Endothelial cell of umbilical vein (primary cell): ENCODE results near the gene LAMP1. TPM values are rescaled to one million over a fixed set of nuclear protein-coding genes. Genes with fewer than 3 reads are reported as not detected.

Experiments used
- BruUV-seq: library from RNA; stranded (reverse); fragments of 400-500 nt; replicated peaks from 2 replicates; lab custom pipeline; 2021; lab: Mats Ljungman, UMichigan
- CTCF ChIA-PET: fragments of 300-600, 350-600 bp; sonication (Branson Sonifier 250); formaldehyde crosslinking; loops from one replicate; lab custom pipeline; 2021; ENCODE audit warnings: antibody characterized with exemption, inconsistent platforms; lab: Charles Lee
- POLR2A ChIA-PET: fragments of 300-600, 350-600 bp; sonication (Branson Sonifier 250); formaldehyde crosslinking; loops from one replicate; lab custom pipeline; 2021; ENCODE audit warnings: antibody characterized with exemption, inconsistent platforms; lab: Charles Lee
- DNase-seq: peaks from one replicate; pipeline ENCODE4 v3.0.0-alpha.2; 2011; ENCODE audit warnings: low read depth, low spot score
- FAIRE-seq: peaks from 2 replicates; lab custom pipeline; 2011; peaks lifted over from hg19 to GRCh38; lab: Jason Lieb, UNC
- H2AFZ ChIP-seq: 2 replicates; pipeline ENCODE4 v1.6.0; 2012; ENCODE audit warnings: low read depth, low read length, control low read depth, inconsistent platforms
- H3K27ac ChIP-seq: 2 replicates; pipeline ENCODE4 v1.5.1; 2011; ENCODE audit warnings: low read depth, mild to moderate bottlenecking, control low read depth, low read length, moderate library complexity; ENCODE audit not compliant: insufficient read depth
- H3K27me3 ChIP-seq, 2 experiments: 2 replicates each; pipeline versions ENCODE4 v1.6.0 to v1.6.1; 2011; ENCODE audit warnings: low read length in 2 of 2, mixed read lengths in 1 of 2; ENCODE audit not compliant: control insufficient read depth in 2 of 2, insufficient read depth in 2 of 2
- H3K36me3 ChIP-seq, 2 experiments: 2 replicates in 1 of 2; 3 replicates in 1 of 2; pipeline ENCODE4 v1.5.1; 2011; ENCODE audit warnings: low read length in 2 of 2, mild to moderate bottlenecking in 1 of 2, moderate library complexity in 1 of 2; ENCODE audit not compliant: control insufficient read depth in 2 of 2, insufficient read depth in 2 of 2; ENCODE audit errors: extremely low read depth in 1 of 2
- H3K4me1 ChIP-seq: 3 replicates; pipeline ENCODE4 v1.5.1; 2011; ENCODE audit warnings: mild to moderate bottlenecking, low read length; ENCODE audit not compliant: control insufficient read depth, insufficient read depth; ENCODE audit errors: extremely low read depth
- H3K4me2 ChIP-seq: 2 replicates; pipeline ENCODE4 v1.6.1; 2011; ENCODE audit warnings: low read length, control low read depth, mixed read lengths; ENCODE audit not compliant: insufficient read depth
- H3K4me3 ChIP-seq, 3 experiments: fragments of 200-600 bp in 1 of 3; sonication (generic), shearing (Covaris generic) in 1 of 3; replicated peaks in 1 of 3; 2 replicates each; pipeline ENCODE4 v1.5.1; 2011 to 2016; ENCODE audit warnings: control low read depth in 3 of 3, low read length in 3 of 3, mild to moderate bottlenecking in 2 of 3, inconsistent platforms in 1 of 3, low read depth in 1 of 3, moderate library complexity in 1 of 3; ENCODE audit not compliant: insufficient read depth in 1 of 3
- H3K79me2 ChIP-seq: 2 replicates; pipeline ENCODE4 v1.6.0; 2012; ENCODE audit warnings: low read length, inconsistent platforms; ENCODE audit not compliant: control insufficient read depth, insufficient read depth
- H3K9ac ChIP-seq: replicated peaks from 2 replicates; pipeline ENCODE3; 2011; ENCODE audit warnings: low read length, control low read depth; ENCODE audit not compliant: insufficient read depth; ENCODE audit errors: extremely low read depth
- H3K9me1 ChIP-seq: replicated peaks from 3 replicates; pipeline ENCODE4 v1.6.0; 2011; ENCODE audit warnings: mild to moderate bottlenecking, low read length; ENCODE audit not compliant: control insufficient read depth, insufficient read depth; ENCODE audit errors: extremely low read depth
- H3K9me3 ChIP-seq: replicated peaks from 2 replicates; pipeline ENCODE4 v1.5.1; 2012; ENCODE audit warnings: low read length, inconsistent platforms; ENCODE audit not compliant: control insufficient read depth, insufficient read depth
- H4K20me1 ChIP-seq: replicated peaks from 2 replicates; pipeline ENCODE3; 2011; ENCODE audit warnings: mild to moderate bottlenecking, low read length; ENCODE audit not compliant: control insufficient read depth, insufficient read depth; ENCODE audit errors: extremely low read depth
- EZH2 ChIP-seq: IDR thresholded peaks from 2 replicates; pipeline ENCODE4 v1.6.1; 2012; ENCODE audit warnings: borderline replicate concordance, low read depth, mild to moderate bottlenecking, moderate library complexity, low read length, inconsistent platforms; ENCODE audit not compliant: severe bottlenecking
- FOS ChIP-seq: IDR thresholded peaks from 2 replicates; pipeline ENCODE4 v1.6.1; 2011; ENCODE audit warnings: mild to moderate bottlenecking, low read length, moderate library complexity, borderline replicate concordance; ENCODE audit not compliant: insufficient read depth
- GATA2 ChIP-seq: IDR thresholded peaks from 2 replicates; pipeline ENCODE4 v1.7.0; 2011; ENCODE audit warnings: low read depth, mild to moderate bottlenecking, moderate library complexity, mixed read lengths, low read length; ENCODE audit not compliant: insufficient read length, insufficient read depth
- JUN ChIP-seq: IDR thresholded peaks from 2 replicates; pipeline ENCODE4 v1.6.1; 2011; ENCODE audit warnings: borderline replicate concordance, low read depth; ENCODE audit not compliant: insufficient read length, insufficient read depth
- MYC ChIP-seq: IDR thresholded peaks from one replicate; pipeline ENCODE4 v1.6.1; 2011; ENCODE audit warnings: mild to moderate bottlenecking, low read depth, low read length
- POLR2A ChIP-seq: IDR thresholded peaks from 2 replicates; pipeline ENCODE4 v1.6.1; 2012; ENCODE audit warnings: low read depth, mild to moderate bottlenecking, control low read depth, low read length
- POLR2AphosphoS5 ChIP-seq: IDR thresholded peaks from 2 replicates; pipeline ENCODE4 v1.6.1; 2012; ENCODE audit warnings: low read depth, mild to moderate bottlenecking, control low read depth, low read length, moderate library complexity; ENCODE audit not compliant: insufficient read depth
- dilution Hi-C: fragments of 300-500 bp; cut with MboI; formaldehyde crosslinking; loops from one replicate; pipeline ENCODE4 v1.15.0; 2019; ENCODE audit warnings: low sequenced_read_pairs; ENCODE audit not compliant: extremely low pct_ligation_motif_present
- intact Hi-C: fragments of 100-400 bp; cut with micrococcal nuclease; formaldehyde crosslinking; loops from one replicate; pipeline ENCODE4 v1.10.0; 2022
- polyA plus RNA-seq, 4 experiments: library from polyadenylated mRNA; depleted of rRNA in 3 of 4; stranded (reverse) in 3 of 4; unstranded in 1 of 4; fragments of >200 nt; gene quantifications; 2 replicates each; pipeline versions ENCODE4 v1.2.1 to v1.2.3, GENCODE V29; 2011 to 2012; ENCODE audit warnings: missing spikeins in 1 of 4
- total RNA-seq: library from RNA; stranded (reverse); gene quantifications from 2 replicates; pipeline ENCODE4 v1.2.3, GENCODE V29; 2021
- TF ChIP-seq, protein P1 (sequence below), 2 donors: IDR thresholded peaks; 1 replicate in 1 of 2; 2 replicates in 1 of 2; pipeline ENCODE4 v1.5.1; 2011; ENCODE audit warnings: low read length in 2 of 2, mild to moderate bottlenecking in 2 of 2, moderate library complexity in 2 of 2, control low read depth in 1 of 2, inconsistent platforms in 1 of 2, low read depth in 1 of 2; ENCODE audit not compliant: insufficient read depth in 1 of 2; ENCODE audit errors: extremely low read depth in 1 of 2
- TF ChIP-seq, protein P2 (sequence below): IDR thresholded peaks from 2 replicates; pipeline ENCODE4 v1.6.1; 2011; ENCODE audit not compliant: insufficient read depth, insufficient read length

LAMP1 gene
- total and polyA plus RNA-seq, 2 donors (not counting 3 experiments of a cell fraction or from before 2014, with no cell fraction given), result 262 to 285 TPM

DNA sequence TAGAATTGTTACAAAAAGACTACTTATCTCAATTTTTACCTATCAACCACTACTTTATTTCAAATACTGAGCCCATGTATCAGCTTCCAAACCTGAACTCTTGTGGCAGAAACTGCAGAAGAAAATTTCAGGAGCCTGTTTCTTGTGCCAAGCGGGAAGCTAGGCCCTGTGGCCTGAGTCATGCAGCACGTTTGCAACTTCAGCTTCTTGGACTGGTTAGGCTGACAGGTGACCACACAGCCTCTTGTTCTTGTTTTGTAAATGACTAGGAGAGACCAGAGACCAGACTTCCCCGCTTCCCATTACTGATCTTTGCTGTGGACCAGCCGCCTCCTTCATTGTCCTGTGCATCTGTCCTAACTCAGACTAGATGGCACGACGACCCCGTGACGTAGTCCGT, 3.4 kb upstream of the LAMP1 start:
- no peak for FAIRE-seq
- dilution Hi-C loops (no loop called here), intact Hi-C loops (no loop called here)
- Histone ChIP-seq H3K9ac (no peak overlapping the region), H3K9me3 (no peaks in the 10 kb centered on the region), H2AFZ (no peak overlapping the region), H3K4me3 (no peak overlapping the region), H4K20me1 (no peaks in the 10 kb centered on the region), H3K9me1 (no peaks in the 10 kb centered on the region), H3K79me2 (peaks cover 16% of the 10 kb centered on the region), H3K27me3 (peaks cover 15 to 20% of the 10 kb centered on the region in 2 experiments), H3K4me2 (no peak overlapping the region), H3K27ac (no peak overlapping the region), H3K36me3 (no peaks in the 10 kb centered on the region), H3K4me1 (peaks cover 11% of the 10 kb centered on the region)
- TF ChIP-seq POLR2AphosphoS5 (no peak), EZH2 (no peak), FOS (no peak), JUN (no peak), POLR2A (no peak), MYC (no peak), GATA2 (no peak)
- TF ChIP-seq, protein P1, sequence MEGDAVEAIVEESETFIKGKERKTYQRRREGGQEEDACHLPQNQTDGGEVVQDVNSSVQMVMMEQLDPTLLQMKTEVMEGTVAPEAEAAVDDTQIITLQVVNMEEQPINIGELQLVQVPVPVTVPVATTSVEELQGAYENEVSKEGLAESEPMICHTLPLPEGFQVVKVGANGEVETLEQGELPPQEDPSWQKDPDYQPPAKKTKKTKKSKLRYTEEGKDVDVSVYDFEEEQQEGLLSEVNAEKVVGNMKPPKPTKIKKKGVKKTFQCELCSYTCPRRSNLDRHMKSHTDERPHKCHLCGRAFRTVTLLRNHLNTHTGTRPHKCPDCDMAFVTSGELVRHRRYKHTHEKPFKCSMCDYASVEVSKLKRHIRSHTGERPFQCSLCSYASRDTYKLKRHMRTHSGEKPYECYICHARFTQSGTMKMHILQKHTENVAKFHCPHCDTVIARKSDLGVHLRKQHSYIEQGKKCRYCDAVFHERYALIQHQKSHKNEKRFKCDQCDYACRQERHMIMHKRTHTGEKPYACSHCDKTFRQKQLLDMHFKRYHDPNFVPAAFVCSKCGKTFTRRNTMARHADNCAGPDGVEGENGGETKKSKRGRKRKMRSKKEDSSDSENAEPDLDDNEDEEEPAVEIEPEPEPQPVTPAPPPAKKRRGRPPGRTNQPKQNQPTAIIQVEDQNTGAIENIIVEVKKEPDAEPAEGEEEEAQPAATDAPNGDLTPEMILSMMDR (IDR thresholded peaks at IDR 0.05; ENCODE audit: extremely low read depth in 1 of 2, insufficient read depth in 1 of 2, low read depth in 1 of 2, low read length in 2 of 2), result no peak
- TF ChIP-seq, protein P2, sequence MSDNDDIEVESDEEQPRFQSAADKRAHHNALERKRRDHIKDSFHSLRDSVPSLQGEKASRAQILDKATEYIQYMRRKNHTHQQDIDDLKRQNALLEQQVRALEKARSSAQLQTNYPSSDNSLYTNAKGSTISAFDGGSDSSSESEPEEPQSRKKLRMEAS, result no peak
- ChIA-PET CTCF (no interaction called here), POLR2A (no interaction called here)
- no TSS peak for BruUV-seq
- DNase-seq, result no peak
